Adipocyte (in vitro differentiated cells): ENCODE data around the gene NAGPA.
A peak's percentile ranks its signal among the peaks of the same experiment; 100 is the strongest.

Source experiments
- DNase-seq: peaks from one replicate; pipeline ENCODE4 v3.0.0-alpha.2; 2015; ENCODE audit warnings: low read depth
- H3K27me3 ChIP-seq: replicated peaks from 2 replicates; pipeline ENCODE4 v1.7.0; 2013; ENCODE audit warnings: mild to moderate bottlenecking, low read length, moderate library complexity; ENCODE audit not compliant: control insufficient read depth, insufficient read depth
- H3K36me3 ChIP-seq: 2 replicates; pipeline ENCODE4 v1.7.0; 2013; ENCODE audit warnings: low read length, mild to moderate bottlenecking, moderate library complexity; ENCODE audit not compliant: control insufficient read depth, insufficient read depth, severe bottlenecking
- H3K4me1 ChIP-seq: 2 replicates; pipeline ENCODE4 v1.7.0; 2013; ENCODE audit warnings: mild to moderate bottlenecking, low read length, moderate library complexity; ENCODE audit not compliant: control insufficient read depth, insufficient read depth
- H3K4me3 ChIP-seq: 2 replicates; pipeline ENCODE4 v1.7.0; 2013; ENCODE audit warnings: mild to moderate bottlenecking, low read length, moderate library complexity
- H3K9ac ChIP-seq: 2 replicates; pipeline ENCODE4 v1.7.0; 2013; ENCODE audit warnings: mild to moderate bottlenecking, low read length, moderate library complexity
- H3K9me3 ChIP-seq: 2 replicates; pipeline ENCODE4 v1.7.0; 2013; ENCODE audit warnings: mild to moderate bottlenecking, low read length, moderate library complexity; ENCODE audit not compliant: control insufficient read depth

The NAGPA gene

DNA sequence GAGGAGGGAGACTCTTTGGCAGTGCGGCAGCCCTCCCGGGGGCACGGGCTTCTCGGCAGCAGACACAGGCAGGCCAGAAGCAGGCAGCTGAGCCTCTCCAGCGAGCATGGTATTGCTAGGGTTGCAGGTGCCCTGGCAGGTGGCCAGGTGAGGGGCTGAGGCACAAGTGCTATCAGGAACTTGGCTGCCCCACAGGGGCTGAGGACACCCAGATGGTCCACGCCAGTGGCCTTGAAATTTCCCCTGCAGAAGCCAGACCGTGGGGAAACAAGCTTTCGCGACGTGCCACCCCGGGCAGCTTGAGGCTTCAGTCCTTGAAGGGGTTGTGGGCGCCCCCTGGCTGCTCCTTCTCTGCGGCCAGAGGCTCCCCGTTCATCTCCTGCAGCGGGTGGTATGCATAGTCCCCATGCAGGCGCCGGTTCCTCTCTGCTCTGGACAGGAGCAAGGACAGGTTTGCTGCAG lies 8.5 kb downstream of the NAGPA start:
- no peak for DNase-seq
- Histone ChIP-seq H3K4me1 (no peaks in the 10 kb centered on the region), H3K36me3 (no peaks in the 10 kb centered on the region), H3K9ac (no peak overlapping the region), H3K27me3 (peaks cover 24% of the 10 kb centered on the region), H3K4me3 (no peak overlapping the region), H3K9me3 (no peaks in the 10 kb centered on the region)

DNA sequence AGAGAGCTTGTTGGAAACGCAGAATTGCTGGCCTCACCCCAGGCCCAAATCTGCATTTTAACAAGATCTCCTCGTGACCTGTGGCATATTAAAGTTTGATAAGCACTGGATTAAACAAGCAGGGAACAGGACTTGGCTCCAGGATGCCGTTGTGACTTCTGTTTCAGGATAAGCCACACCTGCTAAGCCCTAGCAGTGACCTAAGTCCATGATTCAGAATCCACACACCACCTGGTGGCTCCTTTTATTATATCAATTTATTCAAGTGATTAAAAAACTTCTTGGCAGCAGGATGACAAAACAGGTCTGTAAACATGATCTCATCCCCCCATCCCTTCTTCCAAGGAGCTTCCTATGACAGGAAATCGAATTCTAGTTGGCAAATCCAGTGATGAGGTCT lies 9.1 kb downstream of the NAGPA start:
- Histone ChIP-seq H3K4me1 (no peaks in the 10 kb centered on the region), H3K9me3 (no peaks in the 10 kb centered on the region), H3K36me3 (no peaks in the 10 kb centered on the region), H3K27me3 (peaks cover 30% of the 10 kb centered on the region), H3K4me3 (no peak overlapping the region), H3K9ac (no peak overlapping the region)
- peak; percentile 12 for DNase-seq

DNA sequence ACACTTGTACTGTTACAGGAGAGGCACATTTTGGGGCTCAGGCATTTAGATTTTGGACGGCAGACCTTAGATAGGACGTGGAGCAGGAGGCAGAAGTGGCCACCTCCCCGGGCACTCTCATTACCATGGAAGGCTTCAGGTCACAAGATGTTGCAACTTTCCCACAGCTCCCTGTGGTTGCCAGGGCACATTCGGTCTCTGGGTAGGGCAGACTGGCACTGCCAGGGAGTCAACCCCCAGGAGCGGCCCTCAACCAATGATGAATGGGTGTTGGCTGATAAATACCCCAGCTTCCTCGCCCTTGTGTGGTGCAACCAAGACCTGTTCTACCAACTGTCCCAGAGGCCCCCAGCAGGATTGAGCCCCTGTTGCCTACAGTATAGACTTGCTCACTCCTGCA lies 11.2 kb downstream of the NAGPA start:
- Histone ChIP-seq H3K36me3 (no peaks in the 10 kb centered on the region), H3K4me1 (no peaks in the 10 kb centered on the region), H3K9me3 (no peaks in the 10 kb centered on the region), H3K27me3 (peaks cover 40% of the 10 kb centered on the region), H3K9ac (no peak overlapping the region), H3K4me3 (no peak overlapping the region)
- DNase-seq: no peak

DNA sequence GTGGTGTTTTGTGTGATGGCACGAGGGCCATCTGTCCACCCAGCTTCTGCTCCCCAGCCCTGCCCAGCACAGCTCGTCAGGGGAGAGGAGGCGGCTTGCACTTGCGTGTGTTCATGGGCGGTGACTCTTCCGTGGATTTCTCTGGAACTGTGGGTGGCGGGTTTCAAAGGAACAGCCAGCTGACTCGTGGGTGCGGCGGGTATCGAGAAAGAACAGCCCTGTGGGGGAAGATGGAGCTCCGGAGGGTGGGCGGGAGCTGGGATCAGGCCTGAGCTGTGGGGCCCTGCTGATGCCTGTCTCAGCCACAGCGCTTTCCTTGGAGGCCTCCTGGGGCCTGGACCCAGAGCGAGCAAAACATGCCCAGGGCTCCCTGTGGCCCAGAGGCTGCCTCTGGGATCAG lies 13.2 kb downstream of the NAGPA start:
- Histone ChIP-seq H3K9me3 (no peaks in the 10 kb centered on the region), H3K4me3 (no peak overlapping the region), H3K27me3 (peaks cover 57% of the 10 kb centered on the region), H3K36me3 (no peaks in the 10 kb centered on the region), H3K4me1 (no peaks in the 10 kb centered on the region), H3K9ac (no peak overlapping the region)
- no peak for DNase-seq

DNA sequence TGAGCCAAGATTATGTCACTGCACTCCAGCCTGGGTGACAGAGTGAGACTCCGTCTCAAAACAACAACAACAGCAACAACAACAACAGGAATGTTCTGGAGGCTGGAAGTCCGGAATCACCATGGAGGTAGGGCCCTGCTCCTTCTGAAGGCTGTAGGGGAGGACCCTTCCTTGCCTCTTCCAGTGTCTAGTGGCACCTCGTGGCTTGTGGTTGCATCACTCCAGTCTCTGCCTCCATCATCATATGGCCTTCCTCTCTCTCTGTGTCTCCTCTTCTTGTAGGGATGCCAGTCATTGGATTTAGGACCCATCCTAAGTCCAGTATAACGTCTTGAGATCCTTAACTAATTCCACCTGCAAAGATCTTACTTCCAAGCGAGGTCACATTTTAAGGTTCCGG lies 14.0 kb downstream of the NAGPA start:
- H3K9ac ChIP-seq: no peak overlapping the region
- H3K36me3 ChIP-seq: no peaks in the 10 kb centered on the region
- no peaks in the 10 kb centered on the region for H3K9me3 ChIP-seq
- DNase-seq: no peak
- H3K27me3 ChIP-seq: peaks cover 61% of the 10 kb centered on the region
- H3K4me1 ChIP-seq: no peaks in the 10 kb centered on the region
- no peak overlapping the region for H3K4me3 ChIP-seq

DNA sequence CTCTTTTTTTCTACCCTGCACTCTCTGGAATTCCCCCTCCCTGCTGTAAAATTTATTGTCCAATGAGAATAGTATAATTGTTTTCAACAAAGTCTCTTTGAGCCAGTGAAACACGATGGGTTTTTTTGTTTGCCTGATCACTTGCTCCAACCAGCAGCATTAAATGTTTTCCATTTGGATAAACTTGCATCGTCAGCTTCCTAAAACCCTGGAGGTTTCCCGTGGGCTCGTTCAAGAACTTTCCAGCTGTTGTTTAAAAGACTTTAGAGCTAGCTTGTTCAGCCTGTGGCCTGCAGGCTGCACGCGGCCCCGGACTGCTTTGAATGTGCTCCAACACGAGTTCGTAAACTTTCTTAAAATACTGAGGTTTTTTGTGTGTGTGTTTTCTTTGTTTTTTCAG lies 14.9 kb downstream of the NAGPA start:
- DNase-seq: no peak
- no peaks in the 10 kb centered on the region for H3K4me1 ChIP-seq

DNA sequence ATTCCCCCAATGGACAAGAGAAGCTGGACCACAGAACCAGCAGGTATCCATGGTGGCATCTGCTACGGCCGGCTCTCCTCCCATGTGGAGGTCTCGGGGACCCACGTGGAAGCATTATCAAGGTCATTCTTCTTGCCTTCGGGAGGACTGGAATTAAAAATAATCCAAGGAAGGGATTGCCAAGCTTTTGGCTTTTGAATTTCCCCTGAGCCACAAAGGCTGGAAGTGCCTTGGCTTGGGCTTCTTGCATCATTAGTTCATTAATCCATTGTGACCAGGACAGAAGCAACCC lies 16.1 kb downstream of the NAGPA start:
- no peak overlapping the region for H3K9ac ChIP-seq
- DNase-seq: no peak
- H3K4me1 ChIP-seq: no peaks in the 10 kb centered on the region
- no peak overlapping the region for H3K4me3 ChIP-seq
- no peaks in the 10 kb centered on the region for H3K9me3 ChIP-seq
- H3K36me3 ChIP-seq: no peaks in the 10 kb centered on the region
- H3K27me3 ChIP-seq: peaks cover 58% of the 10 kb centered on the region

More for the DNA sequence above, 14.9 kb downstream of the NAGPA start:
- H3K36me3 ChIP-seq: no peaks in the 10 kb centered on the region
- H3K4me3 ChIP-seq: no peak overlapping the region
- H3K27me3 ChIP-seq: peaks cover 61% of the 10 kb centered on the region
- no peaks in the 10 kb centered on the region for H3K9me3 ChIP-seq
- H3K9ac ChIP-seq: no peak overlapping the region

DNA sequence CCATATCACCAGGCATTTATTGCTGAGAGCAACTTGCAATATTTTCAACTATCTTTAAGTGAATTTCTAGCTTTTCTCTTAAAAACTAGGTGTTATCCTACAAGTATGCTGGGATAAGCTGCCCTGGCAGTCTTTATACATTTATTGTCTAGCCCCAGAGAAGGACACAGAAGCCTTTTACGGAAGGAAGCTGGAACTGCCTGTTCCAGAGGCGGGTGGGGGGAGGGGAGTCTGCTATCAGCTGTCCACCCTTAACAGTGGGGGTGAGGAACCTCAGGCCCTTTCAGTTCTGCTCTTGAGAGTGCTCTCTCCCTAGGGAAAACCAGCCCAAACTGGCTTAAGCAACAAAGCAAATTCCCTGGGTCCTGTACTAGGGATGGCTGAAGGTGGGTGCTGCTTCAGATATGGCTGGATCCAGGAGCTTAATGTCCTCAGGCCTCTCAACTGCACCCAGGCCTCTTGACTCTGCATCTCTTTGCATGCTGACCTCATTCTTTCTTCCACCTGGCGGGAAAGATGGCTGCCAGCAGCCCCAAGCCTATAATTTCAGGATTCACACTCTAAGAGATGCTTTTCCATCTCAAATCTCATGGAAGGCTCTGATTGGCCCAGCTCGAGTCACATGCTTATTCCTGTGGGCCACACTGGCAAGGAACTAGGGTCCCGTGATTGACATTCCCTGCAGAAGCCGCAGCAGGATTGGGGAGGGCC lies 16.6 kb downstream of the NAGPA start:
- DNase-seq: no peak
- H3K4me3 ChIP-seq: no peak overlapping the region
- H3K4me1 ChIP-seq: no peaks in the 10 kb centered on the region
- H3K36me3 ChIP-seq: no peaks in the 10 kb centered on the region
- H3K9me3 ChIP-seq: no peaks in the 10 kb centered on the region
- H3K27me3 ChIP-seq: peaks cover 54% of the 10 kb centered on the region
- H3K9ac ChIP-seq: no peak overlapping the region

DNA sequence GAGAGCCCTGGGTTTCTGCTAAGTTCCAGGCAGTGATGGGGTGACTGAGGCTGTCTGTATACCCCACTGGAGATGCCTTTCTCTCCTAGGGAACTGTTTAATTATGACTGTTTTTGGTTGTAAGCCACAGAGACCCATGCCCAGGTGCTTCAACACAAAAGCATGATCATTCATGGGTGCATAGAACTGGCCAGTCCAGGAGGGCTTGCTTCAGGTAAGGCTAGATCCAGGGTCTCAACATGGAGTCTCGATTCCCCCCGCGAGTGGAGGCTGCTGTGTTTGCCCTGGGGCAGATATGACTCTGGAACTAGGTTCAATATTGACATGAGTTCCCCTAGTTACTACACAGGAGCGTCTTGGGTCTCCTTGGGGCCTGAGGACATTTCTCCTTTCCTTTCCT lies 17.8 kb downstream of the NAGPA start:
- no peak for DNase-seq
- no peaks in the 10 kb centered on the region for H3K9me3 ChIP-seq
- no peaks in the 10 kb centered on the region for H3K4me1 ChIP-seq
- no peaks in the 10 kb centered on the region for H3K36me3 ChIP-seq
- peaks cover 53% of the 10 kb centered on the region for H3K27me3 ChIP-seq
- no peak overlapping the region for H3K9ac ChIP-seq
- no peak overlapping the region for H3K4me3 ChIP-seq

DNA sequence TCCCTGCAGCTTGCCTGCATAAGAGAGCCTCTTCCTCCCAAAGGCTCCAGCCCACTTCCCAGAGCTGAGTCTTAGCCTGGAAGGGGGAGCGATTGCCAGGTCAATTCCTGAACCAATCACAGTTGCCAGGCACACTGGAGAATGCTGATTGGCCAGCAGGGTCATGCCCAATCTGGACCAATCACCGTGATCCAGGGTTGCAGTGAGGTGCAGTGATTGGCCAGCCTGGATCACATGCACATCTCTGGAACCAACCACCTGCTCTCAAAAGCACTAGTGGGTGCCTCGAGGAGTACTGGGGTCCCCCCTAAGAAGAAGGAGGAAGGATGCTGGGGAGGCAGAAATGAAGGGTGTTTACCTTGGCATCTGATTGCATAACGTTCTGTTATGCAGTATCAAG lies 18.4 kb downstream of the NAGPA start:
- Histone ChIP-seq H3K9ac (no peak overlapping the region), H3K9me3 (no peaks in the 10 kb centered on the region), H3K27me3 (peaks cover 54% of the 10 kb centered on the region), H3K36me3 (no peaks in the 10 kb centered on the region), H3K4me3 (no peak overlapping the region), H3K4me1 (no peaks in the 10 kb centered on the region)
- no peak for DNase-seq

DNA sequence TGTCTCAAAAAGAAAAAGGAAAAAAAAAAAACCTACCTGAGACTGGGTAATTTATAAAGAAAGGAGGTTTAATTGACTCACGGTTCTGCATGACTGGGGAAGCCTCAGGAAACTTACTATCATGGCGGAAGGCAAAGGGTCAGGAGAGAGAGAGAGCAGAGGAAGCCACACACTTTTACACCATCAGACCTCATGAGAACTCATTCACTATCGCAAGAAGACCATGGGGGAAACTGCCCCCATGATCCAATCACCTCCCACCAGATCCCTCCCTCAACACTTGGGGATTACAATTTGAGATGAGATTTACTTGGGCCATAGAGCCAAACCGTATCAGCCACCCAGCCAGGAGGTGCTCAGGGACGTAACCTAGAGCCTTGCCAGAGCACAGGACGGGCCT lies 20.8 kb downstream of the NAGPA start:
- no peaks in the 10 kb centered on the region for H3K36me3 ChIP-seq
- H3K4me3 ChIP-seq: no peak overlapping the region
- H3K27me3 ChIP-seq: peaks cover 47% of the 10 kb centered on the region
- no peak for DNase-seq
- H3K9ac ChIP-seq: no peak overlapping the region
- H3K9me3 ChIP-seq: no peaks in the 10 kb centered on the region
- no peaks in the 10 kb centered on the region for H3K4me1 ChIP-seq

DNA sequence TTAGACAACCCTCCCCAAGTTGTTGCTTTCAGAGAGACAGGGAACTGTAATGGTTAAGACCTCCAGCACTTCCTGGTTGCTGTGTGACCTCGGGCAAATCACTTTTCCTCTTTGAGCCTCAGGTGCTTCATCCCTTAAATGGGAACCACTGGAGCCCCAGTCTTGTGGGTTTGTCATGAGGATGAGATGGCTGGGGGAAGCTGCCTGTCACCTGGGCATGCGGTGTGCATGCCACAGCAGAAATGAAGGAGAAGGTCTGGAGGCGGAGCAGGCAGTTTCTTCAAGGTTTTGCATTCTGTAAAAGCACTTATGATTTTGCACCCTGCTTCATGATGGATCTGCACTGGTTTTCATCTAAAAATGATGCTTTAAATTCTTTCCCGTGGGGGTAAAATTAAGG lies 22.1 kb downstream of the NAGPA start:
- Histone ChIP-seq H3K27me3 (peaks cover 35% of the 10 kb centered on the region), H3K36me3 (no peaks in the 10 kb centered on the region), H3K9ac (no peak overlapping the region), H3K4me1 (no peaks in the 10 kb centered on the region), H3K4me3 (no peak overlapping the region), H3K9me3 (no peaks in the 10 kb centered on the region)
- DNase-seq: no peak
